Measurements from ENCODE around the gene ZNF862. TPM values are rescaled to one million over a fixed set of nuclear protein-coding genes. Genes with fewer than 3 reads are reported as not detected.

Gene ZNF862
- total and polyA plus RNA-seq, 2 of the 13 experiments (the other 11 are each of a cell fraction or from before 2014, with no cell fraction given) = 0.89 to 2.0 TPM

- TF ChIP-seq KIAA2018 (CRISPR knock-in tag; IDR thresholded peaks at IDR 0.05; ENCODE audit: borderline replicate concordance) = no peak
- no peak for TF ChIP-seq TBX3 (IDR thresholded peaks at IDR 0.05; ENCODE audit: borderline replicate concordance)
- TF ChIP-seq ZNF562 (CRISPR knock-in tag; IDR thresholded peaks at IDR 0.05; ENCODE audit: borderline replicate concordance) = no peak
- no peak for TF ChIP-seq KDM6A (CRISPR knock-in tag; IDR thresholded peaks at IDR 0.05; ENCODE audit: low read depth)
- TF ChIP-seq TFDP1 (CRISPR knock-in tag; IDR thresholded peaks at IDR 0.05; ENCODE audit: borderline replicate concordance) = 0 out of 2 replicates have a peak, but pooled peaks have one; percentile 15
- peak; percentile 51 for TF ChIP-seq SALL1 (CRISPR knock-in tag; IDR thresholded peaks at IDR 0.05)
- peak; percentile 32; the same call in 1 of the 2 replicates for TF ChIP-seq NCOA2 (CRISPR knock-in tag; IDR thresholded peaks at IDR 0.05)
- no peak for TF ChIP-seq ZNF687 (CRISPR knock-in tag; IDR thresholded peaks at IDR 0.05)
- TF ChIP-seq ZNF143 (CRISPR knock-in tag; IDR thresholded peaks at IDR 0.05) = no peak
- no peak for TF ChIP-seq ZZZ3 (CRISPR knock-in tag; IDR thresholded peaks at IDR 0.05; ENCODE audit: borderline replicate concordance)
- no peak for TF ChIP-seq SAP130 (CRISPR knock-in tag; IDR thresholded peaks at IDR 0.05; ENCODE audit: low read depth)
- TF ChIP-seq HOMEZ (CRISPR knock-in tag; IDR thresholded peaks at IDR 0.05; ENCODE audit: low read depth) = no peak
- no peak for TF ChIP-seq ZNF691 (CRISPR knock-in tag; IDR thresholded peaks at IDR 0.05; ENCODE audit: borderline replicate concordance, low read depth)
- TF ChIP-seq ZFX (CRISPR knock-in tag; IDR thresholded peaks at IDR 0.05; ENCODE audit: low read depth) = no peak
Measured at GRCh38 chr7:149874644-149875028, 36.5 kb downstream of the ZNF862 start (continued).
